Hematopoietic multipotent progenitor cell treated with erythropoietin and hydrocortisone succinate and interleukin-3 and kit ligand, for 6 days (in vitro differentiated cells): ENCODE measurements around the gene NTM.
A peak's percentile ranks its signal among the peaks of the same experiment; 100 is the strongest.
"Not testable (repeated sequence)": the region's sequence is repeated elsewhere in the genome, so short reads cannot be mapped to it uniquely, and the experiment has no call there.

Experiments used
- DNase-seq: peaks from one replicate; pipeline ENCODE4 v3.0.0-alpha.2; 2015

NTM gene

DNA sequence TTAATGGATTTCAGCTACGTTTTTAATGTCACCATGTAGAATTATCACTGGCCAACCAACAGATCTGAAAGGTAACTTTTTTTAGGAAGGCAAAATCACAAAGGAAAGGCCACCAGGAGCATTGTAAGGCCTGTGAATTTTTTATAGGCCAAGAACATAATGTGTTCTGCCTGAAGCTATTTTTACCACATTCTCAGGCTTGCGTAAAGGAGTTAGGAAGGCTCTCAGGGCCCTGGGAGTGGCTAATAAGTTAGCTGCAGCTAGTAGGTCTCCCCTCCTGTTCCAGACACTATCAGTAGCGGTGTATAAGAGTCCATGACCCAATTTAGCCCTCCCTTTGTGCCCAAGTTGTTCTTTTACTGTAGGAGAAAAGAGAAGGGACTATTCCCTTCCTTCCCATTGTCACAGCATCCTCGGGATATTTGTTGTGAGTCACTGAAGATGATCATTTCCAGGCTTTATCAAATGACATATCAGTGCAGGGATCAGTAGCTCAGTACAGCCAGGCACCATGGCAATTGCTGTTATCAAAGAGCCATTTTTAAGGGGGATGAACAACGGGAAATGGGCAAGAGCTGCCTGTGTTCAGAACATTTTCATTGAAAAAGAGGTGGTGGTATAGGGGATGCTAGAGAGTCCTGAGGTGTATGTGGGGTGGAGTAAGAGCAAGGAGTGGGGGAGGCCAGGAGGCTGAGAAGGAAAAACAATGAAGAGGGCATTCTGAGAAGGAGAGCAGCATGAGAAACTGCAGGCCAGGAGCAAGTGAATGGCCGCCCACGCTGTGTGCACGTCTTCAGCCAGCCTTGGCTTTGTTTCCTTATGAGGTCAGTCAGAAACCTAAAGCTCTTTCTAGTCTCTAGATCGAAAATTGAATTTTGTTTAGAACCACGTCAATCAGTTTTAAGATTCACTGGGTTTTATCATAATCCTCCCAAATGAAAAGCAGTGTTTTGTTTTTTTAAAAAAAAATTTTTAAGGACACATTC is 940.3 kb downstream of the NTM start:
- DNase-seq: no peak

- DNase-seq: no peak
Measured at GRCh38 chr11:132311703-132312102, 941.3 kb downstream of the NTM start.

- DNase-seq: no peak
Measured at GRCh38 chr11:132312161-132312560, 941.7 kb downstream of the NTM start.

- peak; percentile 40 for DNase-seq
Measured at GRCh38 chr11:132312701-132313111, 942.3 kb downstream of the NTM start.

GRCh38 chr11:132314911-132315455 is 944.6 kb downstream of the NTM start:
- DNase-seq: no peak

DNA sequence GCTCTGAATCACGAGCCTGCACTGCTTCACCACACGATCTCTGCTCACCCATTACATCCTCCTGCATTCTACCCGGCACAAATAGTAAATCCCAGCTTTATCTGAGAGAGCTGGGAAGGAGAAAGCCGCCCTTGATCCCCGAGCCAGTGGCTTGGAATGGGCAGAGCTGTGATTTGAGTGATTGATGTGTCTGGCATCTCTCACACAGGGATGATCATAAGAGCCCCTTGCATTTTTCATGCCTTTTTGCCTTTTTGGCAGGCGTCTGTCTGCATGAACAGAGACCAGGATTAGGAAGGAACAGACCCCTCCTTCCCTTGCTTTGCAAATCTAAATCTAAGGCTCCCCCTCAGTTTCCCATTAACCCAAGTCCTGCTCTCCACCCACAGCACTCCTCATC is 945.3 kb downstream of the NTM start:
- no peak for DNase-seq

DNA sequence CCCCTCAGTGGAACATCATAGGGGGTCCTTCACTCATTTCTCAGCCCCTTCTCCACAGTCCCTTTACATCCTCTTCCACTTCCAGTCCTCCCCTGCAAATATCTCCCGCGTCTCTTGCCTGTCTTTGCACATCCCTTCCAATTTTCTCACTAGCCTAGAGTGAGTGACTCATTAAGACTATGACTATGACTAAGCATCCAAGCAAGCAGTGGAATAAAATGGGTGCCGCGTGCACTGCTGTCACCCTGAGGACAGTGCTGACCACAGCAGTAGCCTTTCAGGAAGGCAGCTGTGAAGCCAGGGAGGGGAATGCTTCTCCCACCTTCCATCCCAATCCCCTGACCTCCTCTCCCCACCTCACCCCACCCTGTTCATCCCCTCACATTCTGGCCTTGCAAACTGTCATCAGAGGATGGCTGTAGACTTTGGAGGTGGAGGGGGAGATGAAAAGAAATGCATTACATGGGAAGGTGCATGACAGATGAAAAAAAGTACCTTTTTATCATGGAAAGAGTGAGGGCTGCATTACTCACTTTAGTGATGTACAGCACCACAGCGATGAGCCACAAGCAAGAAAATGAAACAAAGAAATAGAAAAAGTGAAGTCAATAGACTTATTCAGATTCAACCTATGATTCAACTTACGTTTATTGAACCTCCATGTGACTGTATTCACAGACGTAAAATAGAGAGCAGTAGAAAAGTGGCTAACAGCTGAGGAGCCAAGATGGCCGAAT is 948.2 kb downstream of the NTM start:
- DNase-seq: no peak

GRCh38 chr11:132319419-132319818 is 949.0 kb downstream of the NTM start:
- DNase-seq: not testable (repeated sequence)

DNA sequence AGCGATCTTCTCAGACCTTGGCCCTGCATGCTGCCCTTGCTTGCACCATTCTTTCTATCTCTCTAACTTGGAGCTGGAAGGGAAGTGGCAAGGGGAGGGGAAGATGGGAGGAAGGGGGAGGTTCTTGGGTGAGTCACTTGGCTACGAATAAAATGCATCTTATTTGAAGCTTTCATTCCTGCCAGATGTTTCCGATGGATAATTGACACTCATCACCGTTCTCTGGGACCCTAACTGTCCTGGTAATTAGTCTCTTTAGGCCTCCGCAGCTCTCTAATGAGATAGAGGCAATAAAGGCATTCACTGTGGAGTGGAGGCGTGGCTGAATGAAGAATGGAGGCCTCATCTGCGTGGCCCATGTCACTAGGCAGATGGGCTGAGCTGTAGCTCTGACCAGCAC is 960.1 kb downstream of the NTM start:
- DNase-seq: no peak

DNA sequence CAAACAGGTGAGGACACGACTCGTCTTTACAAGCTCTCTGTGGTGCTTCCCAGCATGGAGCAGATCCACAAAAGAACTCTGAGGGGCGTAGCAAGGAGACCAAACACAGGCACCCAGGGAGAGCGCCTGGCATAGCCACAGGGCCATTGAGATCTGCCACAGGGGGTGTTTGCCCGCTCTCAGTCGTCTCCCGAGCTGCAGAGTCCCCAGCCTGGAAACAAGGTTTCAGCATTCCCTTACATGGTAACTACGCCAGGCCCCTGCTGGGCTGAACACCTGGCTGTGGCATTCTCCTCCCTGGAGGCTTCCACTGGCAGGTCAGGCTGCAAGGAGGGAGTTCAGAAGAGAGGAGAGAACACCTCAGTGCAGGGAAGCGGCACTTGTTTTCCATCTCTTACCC is 962.1 kb downstream of the NTM start:
- no peak for DNase-seq

GRCh38 chr11:132334769-132335280 is 964.4 kb downstream of the NTM start:
- no peak for DNase-seq

GRCh38 chr11:132335311-132335710 is 964.9 kb downstream of the NTM start:
- no peak for DNase-seq

- no peak for DNase-seq
Measured at GRCh38 chr11:132336781-132337535, 966.5 kb downstream of the NTM start.

- no peak for DNase-seq
Measured at GRCh38 chr11:132337819-132338416, 967.5 kb downstream of the NTM start.

DNA sequence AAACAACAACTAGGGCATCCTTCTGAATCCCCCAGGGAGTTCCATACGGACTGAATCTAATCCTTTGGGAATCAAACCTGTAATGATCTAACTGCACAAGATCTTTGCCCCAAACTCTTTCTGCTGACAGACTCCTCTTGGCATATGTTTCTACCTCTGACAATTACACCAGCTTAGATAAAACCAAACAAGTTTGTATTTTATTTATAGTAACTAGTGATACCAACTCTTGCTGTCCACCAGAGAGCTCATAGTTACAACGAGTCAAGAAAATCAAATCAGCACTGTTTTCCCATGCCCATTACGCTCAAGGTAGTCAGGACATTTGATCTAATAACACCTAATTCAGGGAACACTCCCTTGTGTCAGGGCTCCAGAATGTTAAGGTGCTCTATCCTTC is 972.0 kb downstream of the NTM start:
- DNase-seq: no peak

GRCh38 chr11:132343445-132344175 is 973.2 kb downstream of the NTM start:
- no peak for DNase-seq

DNA sequence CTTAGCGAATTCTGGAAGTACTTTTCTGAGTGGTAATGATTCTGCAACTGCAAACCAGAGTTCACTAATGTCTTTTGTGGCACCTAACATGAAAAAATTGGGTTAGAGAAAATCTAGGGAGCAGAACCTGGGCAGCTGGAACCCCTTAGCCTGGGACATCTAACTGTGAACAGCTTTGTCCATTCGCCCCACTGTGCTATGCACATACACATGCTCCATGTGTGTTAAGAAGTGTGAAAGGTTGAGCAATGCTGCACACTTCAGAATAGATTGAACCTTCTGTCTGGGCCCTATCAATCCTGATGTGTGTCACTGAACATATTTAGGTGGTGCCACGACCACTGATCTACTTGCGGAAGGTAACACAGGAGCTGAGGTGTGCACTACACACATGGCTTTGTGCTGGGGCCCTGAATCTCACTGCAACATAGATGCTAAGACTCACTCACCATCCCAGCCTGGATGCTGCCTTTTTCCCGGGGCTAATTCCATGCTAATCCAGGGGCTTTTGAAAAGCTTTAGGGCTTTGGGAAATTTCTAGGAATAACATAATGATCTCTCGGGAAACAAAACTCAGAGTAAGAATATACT is 976.2 kb downstream of the NTM start:
- DNase-seq: no peak

- no peak for DNase-seq
Measured at GRCh38 chr11:132347156-132348090, 977.0 kb downstream of the NTM start.

DNA sequence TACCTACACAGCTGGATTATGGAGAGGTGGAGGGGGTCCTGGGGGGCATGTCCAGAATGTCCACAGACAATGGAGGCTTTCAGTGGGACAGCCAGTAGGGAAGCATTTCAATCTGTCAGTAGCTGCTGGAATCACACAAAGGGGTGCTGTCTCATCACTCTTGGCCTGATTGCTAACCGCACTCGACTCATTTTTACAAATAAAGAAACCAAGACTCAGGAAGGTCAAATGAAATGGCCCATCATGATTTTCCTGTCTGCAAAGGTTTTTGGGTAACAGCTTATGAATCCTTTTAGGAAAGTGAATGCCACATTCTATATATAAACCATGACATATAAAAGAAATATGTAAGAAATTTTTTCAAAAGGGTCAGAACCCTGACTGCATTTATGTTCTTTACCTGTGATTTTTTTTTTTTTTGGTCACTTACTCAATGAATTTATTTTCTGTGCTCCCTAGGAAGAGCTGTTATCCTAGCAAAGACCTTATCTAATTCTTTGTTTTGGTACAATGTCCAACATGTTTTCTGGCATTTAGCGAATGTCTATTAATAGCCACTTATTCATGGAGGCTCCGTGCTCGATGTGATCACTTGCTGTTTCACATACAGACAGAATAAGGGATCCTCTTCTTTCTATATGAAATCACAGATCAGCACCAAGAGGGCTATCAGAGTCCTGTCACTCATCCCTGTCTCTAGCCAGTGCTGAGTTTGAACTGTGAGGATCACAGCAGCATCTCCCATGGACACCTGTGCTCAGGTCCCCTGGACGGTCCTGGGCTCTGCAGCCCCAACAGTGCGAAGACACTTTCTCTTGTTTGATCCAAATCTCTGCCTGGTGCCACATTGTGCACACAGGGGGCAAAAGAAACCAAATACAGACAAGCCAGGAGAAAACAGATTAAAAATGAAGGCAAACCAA is 979.7 kb downstream of the NTM start:
- no peak for DNase-seq
